Natural killer cell treated with Interleukin-12 subunit alpha and Interleukin-12 subunit beta and Interleukin-15 and Interleukin-18, amount 100 ng/mL, for 72 hours (primary cell): ENCODE results near the gene TAF1L. TPM values are rescaled to one million over a fixed set of nuclear protein-coding genes. Genes with fewer than 3 reads are reported as not detected.
A peak's percentile ranks its signal among the peaks of the same experiment; 100 is the strongest.
"Not testable (repeated sequence)": the region's sequence is repeated elsewhere in the genome, so short reads cannot be mapped to it uniquely, and the experiment has no call there.

Experiments
- ATAC-seq, 2 donors: fragments of 150-1000 bp; cut with Tn5 transposase in 1 of 2; sonication (Bioruptor Pico), chemical (Tn5 transposase) in 1 of 2; 2 replicates each; pipeline ENCODE4 v1.10.0; 2021
- DNase-seq: peaks from one replicate; pipeline ENCODE4 v3.0.0; 2022; ENCODE audit warnings: low spot score
- H3K27ac Mint-ChIP-seq, 2 donors: 1 replicate in 1 of 2; 2 replicates in 1 of 2; pipeline ENCODE4 v1.8.0; 2022; ENCODE audit warnings: mixed read lengths in 2 of 2, mild to moderate bottlenecking in 1 of 2, moderate library complexity in 1 of 2
- H3K27me3 Mint-ChIP-seq, 2 donors: 1 replicate in 1 of 2; 2 replicates in 1 of 2; pipeline ENCODE4 v1.8.0; 2022; ENCODE audit warnings: mixed read lengths in 2 of 2
- H3K36me3 Mint-ChIP-seq: one replicate; pipeline ENCODE4 v1.8.0; 2022; ENCODE audit warnings: mixed read lengths
- H3K4me1 Mint-ChIP-seq, 2 donors: 1 replicate in 1 of 2; 2 replicates in 1 of 2; pipeline ENCODE4 v1.8.0; 2022; ENCODE audit warnings: low read depth in 2 of 2, mixed read lengths in 2 of 2, mild to moderate bottlenecking in 1 of 2
- H3K4me3 Mint-ChIP-seq: one replicate; pipeline ENCODE4 v1.8.0; 2022; ENCODE audit warnings: mixed read lengths
- H3K9me3 Mint-ChIP-seq: 2 replicates; pipeline ENCODE4 v1.8.0; 2022; ENCODE audit warnings: mixed read lengths
- total RNA-seq, 2 donors: library from RNA; stranded (reverse); gene quantifications; one replicate each; pipeline ENCODE4 v1.2.3, GENCODE V29; 2022

TAF1L gene
- total RNA-seq, 2 donors from 2014 or later: not detected

DNA sequence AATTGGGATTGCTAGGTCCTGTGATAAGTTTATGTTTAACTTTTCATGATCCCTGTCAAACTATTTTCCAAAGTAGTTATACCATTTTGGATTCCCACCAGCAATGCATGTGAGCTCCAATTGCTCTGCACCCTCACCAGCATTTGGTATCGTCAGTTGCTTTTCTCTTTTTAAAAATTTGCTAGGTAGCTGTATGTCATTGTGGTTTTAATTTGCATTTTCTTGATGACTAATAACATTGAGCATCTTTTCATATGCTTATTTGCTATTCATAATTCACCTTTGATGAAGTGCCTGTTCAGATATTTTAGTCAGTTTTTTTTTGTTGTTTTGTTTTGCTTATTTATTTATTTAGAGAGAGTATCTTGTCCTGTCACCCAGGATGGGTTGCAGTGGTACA lies 12.5 kb downstream of the TAF1L start:
- no peak for ATAC-seq
- H3K4me1 Mint-ChIP-seq: no peaks in the 10 kb centered on the region
- H3K36me3 Mint-ChIP-seq: no peaks in the 10 kb centered on the region
- H3K27ac Mint-ChIP-seq: no peak overlapping the region
- H3K4me3 Mint-ChIP-seq: no peak overlapping the region
- H3K27me3 Mint-ChIP-seq: peaks cover 9 to 25% of the 10 kb centered on the region in 2 donors
- H3K9me3 Mint-ChIP-seq: no peaks in the 10 kb centered on the region
- DNase-seq: no peak

GRCh38 chr9:32618261-32618660 lies 17.2 kb downstream of the TAF1L start:
- no peak overlapping the region for H3K27ac Mint-ChIP-seq
- no peak for DNase-seq
- ATAC-seq: no peak
- H3K9me3 Mint-ChIP-seq: no peaks in the 10 kb centered on the region
- no peaks in the 10 kb centered on the region for H3K4me1 Mint-ChIP-seq
- H3K36me3 Mint-ChIP-seq: no peaks in the 10 kb centered on the region
- no peak overlapping the region for H3K4me3 Mint-ChIP-seq
- peaks cover 24 to 35% of the 10 kb centered on the region in 2 donors for H3K27me3 Mint-ChIP-seq

GRCh38 chr9:32606811-32607210 lies 28.7 kb downstream of the TAF1L start:
- no peak overlapping the region for H3K4me3 Mint-ChIP-seq

GRCh38 chr9:32603914-32604852 lies 31.3 kb downstream of the TAF1L start:
- Mint-ChIP-seq H3K4me3 (no peak overlapping the region), H3K27ac (no peak overlapping the region), H3K36me3 (no peaks in the 10 kb centered on the region), H3K27me3 (peaks cover 31 to 55% of the 10 kb centered on the region in 2 donors), H3K9me3 (no peaks in the 10 kb centered on the region), H3K4me1 (no peaks in the 10 kb centered on the region)
- DNase-seq (no peak), ATAC-seq (no peak)

More at GRCh38 chr9:32606811-32607210, 28.7 kb downstream of the TAF1L start:
- no peaks in the 10 kb centered on the region for H3K36me3 Mint-ChIP-seq
- DNase-seq (no peak), ATAC-seq (no peak)
- no peaks in the 10 kb centered on the region for H3K4me1 Mint-ChIP-seq
- peaks cover 25 to 37% of the 10 kb centered on the region in 2 donors for H3K27me3 Mint-ChIP-seq
- H3K9me3 Mint-ChIP-seq: no peaks in the 10 kb centered on the region
- H3K27ac Mint-ChIP-seq: no peak overlapping the region

DNA sequence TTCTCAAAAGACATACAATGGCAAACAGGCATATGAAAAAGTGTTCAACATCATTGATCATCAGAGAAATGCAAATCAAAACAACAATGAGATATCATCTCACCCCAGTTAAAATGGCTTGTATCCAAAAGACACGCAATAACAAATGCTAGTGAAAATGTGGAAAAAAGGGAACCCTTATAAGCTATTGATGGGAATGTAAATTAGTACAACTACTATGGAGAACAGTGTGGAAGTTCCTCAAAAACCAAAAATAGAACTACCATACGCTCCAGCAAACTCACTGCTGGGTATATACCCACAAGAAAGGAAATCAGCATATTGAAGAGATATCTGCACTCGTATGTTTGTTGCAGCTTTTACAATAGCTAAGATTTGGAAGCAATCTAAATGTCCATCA lies 36.4 kb downstream of the TAF1L start:
- H3K36me3 Mint-ChIP-seq, H3K4me3 Mint-ChIP-seq, H3K27ac Mint-ChIP-seq, H3K4me1 Mint-ChIP-seq, ATAC-seq, H3K9me3 Mint-ChIP-seq, DNase-seq: not testable (repeated sequence)
- peaks cover 31 to 48% of the 10 kb centered on the region in 2 donors for H3K27me3 Mint-ChIP-seq

- no peak overlapping the region for H3K4me3 Mint-ChIP-seq
- DNase-seq (no peak), ATAC-seq (no peak)
- H3K36me3 Mint-ChIP-seq: no peaks in the 10 kb centered on the region
- H3K4me1 Mint-ChIP-seq: no peaks in the 10 kb centered on the region
- no peak overlapping the region for H3K27ac Mint-ChIP-seq
- peaks cover 7% of the 10 kb centered on the region for H3K9me3 Mint-ChIP-seq
- H3K27me3 Mint-ChIP-seq: peaks cover 24 to 43% of the 10 kb centered on the region in 2 donors
Observed at GRCh38 chr9:32596936-32597335, 38.5 kb downstream of the TAF1L start.

GRCh38 chr9:32596096-32596865 lies 39.2 kb downstream of the TAF1L start:
- ATAC-seq (no peak), DNase-seq (no peak)
- H3K36me3 Mint-ChIP-seq: no peaks in the 10 kb centered on the region
- peaks cover 7% of the 10 kb centered on the region for H3K9me3 Mint-ChIP-seq
- no peaks in the 10 kb centered on the region for H3K4me1 Mint-ChIP-seq
- H3K27ac Mint-ChIP-seq: no peak overlapping the region
- H3K4me3 Mint-ChIP-seq: no peak overlapping the region
- peaks cover 24 to 43% of the 10 kb centered on the region in 2 donors for H3K27me3 Mint-ChIP-seq

GRCh38 chr9:32590898-32591297 lies 44.6 kb downstream of the TAF1L start:
- DNase-seq: no peak
- Mint-ChIP-seq H3K4me1 (peaks cover 0 to 2% of the 10 kb centered on the region in 2 donors), H3K36me3 (no peaks in the 10 kb centered on the region), H3K9me3 (no peaks in the 10 kb centered on the region), H3K4me3 (no peak overlapping the region), H3K27ac (no peak overlapping the region), H3K27me3 (peaks cover 22 to 29% of the 10 kb centered on the region in 2 donors)
- ATAC-seq: no peak

GRCh38 chr9:32590476-32590875 lies 45.0 kb downstream of the TAF1L start:
- Mint-ChIP-seq H3K27ac (no peak overlapping the region), H3K4me3 (no peak overlapping the region), H3K4me1 (peaks cover 0 to 2% of the 10 kb centered on the region in 2 donors), H3K36me3 (no peaks in the 10 kb centered on the region), H3K9me3 (no peaks in the 10 kb centered on the region), H3K27me3 (peaks cover 26 to 29% of the 10 kb centered on the region in 2 donors)
- ATAC-seq (no peak), DNase-seq (no peak)

DNA sequence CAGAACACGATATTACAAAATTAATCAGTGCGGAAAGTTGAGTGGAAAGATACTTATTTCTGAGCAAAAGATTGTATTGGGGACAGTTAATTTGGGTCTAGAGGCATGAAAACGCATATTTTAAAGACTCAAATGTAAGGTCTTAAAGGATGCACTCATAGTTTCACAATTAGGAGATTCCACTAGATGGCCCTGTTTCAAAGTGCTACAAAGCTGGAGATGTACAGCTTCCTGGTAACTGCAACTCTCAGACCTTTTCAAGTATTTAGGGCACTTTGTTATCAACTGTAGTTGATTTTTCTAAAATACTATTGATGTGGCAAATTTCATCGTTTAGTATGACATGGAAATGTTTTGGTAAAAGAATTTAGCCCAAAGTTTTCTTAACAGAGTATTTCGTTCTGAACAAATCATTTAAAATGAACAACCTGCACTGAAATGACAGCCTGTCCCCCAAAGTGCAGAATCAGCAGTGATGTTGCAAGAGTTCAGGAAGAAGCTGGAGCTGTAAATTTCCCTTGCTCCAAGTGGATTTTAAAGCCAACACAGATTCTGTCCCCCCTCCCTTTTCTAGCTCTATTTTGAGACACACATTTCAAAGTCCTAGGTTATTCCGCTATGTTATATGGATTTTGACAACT lies 46.3 kb downstream of the TAF1L start:
- Mint-ChIP-seq H3K4me1 (peaks cover 0 to 2% of the 10 kb centered on the region in 2 donors), H3K9me3 (no peaks in the 10 kb centered on the region), H3K27me3 (peaks cover 30 to 36% of the 10 kb centered on the region in 2 donors), H3K27ac (no peak overlapping the region), H3K36me3 (no peaks in the 10 kb centered on the region), H3K4me3 (no peak overlapping the region)
- DNase-seq (no peak), ATAC-seq (no peak)

DNA sequence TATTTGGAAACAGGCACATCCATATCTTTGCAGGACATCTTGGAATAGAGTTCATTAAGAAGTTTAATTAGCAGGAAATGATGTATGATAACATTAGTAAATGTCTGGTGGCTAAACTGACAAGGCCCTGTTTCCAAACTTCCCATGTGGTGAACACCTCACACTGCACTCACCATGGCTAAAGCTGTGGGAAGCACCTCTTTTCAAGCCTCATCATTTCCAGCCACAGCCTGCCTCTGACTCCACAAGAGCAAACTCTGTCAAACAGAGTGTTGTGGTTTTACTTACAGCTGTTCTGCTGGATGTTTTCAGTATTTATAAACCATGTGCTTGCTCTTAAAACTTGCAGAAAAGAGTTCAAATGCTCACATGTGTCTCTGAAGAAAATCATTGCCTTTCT lies 47.6 kb downstream of the TAF1L start:
- Mint-ChIP-seq H3K27me3 (peaks cover 30 to 36% of the 10 kb centered on the region in 2 donors), H3K36me3 (no peaks in the 10 kb centered on the region), H3K4me3 (no peak overlapping the region), H3K4me1 (peaks cover 0 to 2% of the 10 kb centered on the region in 2 donors), H3K27ac (no peak overlapping the region), H3K9me3 (no peaks in the 10 kb centered on the region)
- DNase-seq (no peak), ATAC-seq (peak; percentile 53 to 69)

DNA sequence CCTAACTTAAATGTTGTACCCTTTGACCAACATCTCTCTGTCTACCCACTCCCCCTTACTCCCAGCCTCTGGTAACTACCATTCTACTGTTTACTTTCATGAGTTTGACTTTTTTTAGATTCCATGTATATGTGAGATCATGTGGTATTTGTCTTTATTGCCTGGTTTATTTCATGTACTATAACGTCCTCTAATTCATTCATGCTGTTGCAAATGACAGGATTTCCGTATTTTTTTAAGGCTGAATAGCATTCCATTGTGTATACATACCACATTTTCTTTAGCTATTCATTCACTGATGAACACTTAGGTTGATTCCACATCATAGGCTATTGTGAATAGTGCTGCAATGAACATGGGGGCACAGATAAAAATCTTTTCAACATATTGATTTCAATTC lies 50.7 kb downstream of the TAF1L start:
- Mint-ChIP-seq H3K4me1 (peaks cover 0 to 2% of the 10 kb centered on the region in 2 donors), H3K27me3 (peaks cover 33 to 34% of the 10 kb centered on the region in 2 donors), H3K9me3 (no peaks in the 10 kb centered on the region), H3K36me3 (no peaks in the 10 kb centered on the region), H3K4me3 (no peak overlapping the region), H3K27ac (no peak overlapping the region)
- no peak for DNase-seq
- no peak for ATAC-seq

- ATAC-seq (no peak), DNase-seq (no peak)
- Mint-ChIP-seq H3K4me3 (no peak overlapping the region), H3K27ac (no peak overlapping the region), H3K36me3 (no peaks in the 10 kb centered on the region), H3K4me1 (no peaks in the 10 kb centered on the region), H3K9me3 (no peaks in the 10 kb centered on the region), H3K27me3 (peaks cover 28 to 35% of the 10 kb centered on the region in 2 donors)
Observed at GRCh38 chr9:32581512-32582143, 53.8 kb downstream of the TAF1L start.
